ENCODE results near the gene PANK2. TPM values are rescaled to one million over a fixed set of nuclear protein-coding genes. Genes with fewer than 3 reads are reported as not detected.
"Not testable (repeated sequence)": the region's sequence is repeated elsewhere in the genome, so short reads cannot be mapped to it uniquely, and the experiment has no call there.

PANK2 gene
- total RNA-seq, 2 experiments from 2014 or later, result 50.0 to 50.7 TPM

- peaks cover 31% of the 10 kb centered on the region for H3K4me1 Mint-ChIP-seq
- peak overlapping the region; percentile 92 for H3K27ac Mint-ChIP-seq
- H3K36me3 Mint-ChIP-seq, result peaks cover 45% of the 10 kb centered on the region
- H3K4me3 Mint-ChIP-seq, result peak overlapping the region; percentile 95
- H3K9me3 Mint-ChIP-seq, result no peaks in the 10 kb centered on the region
- no peak for DNase-seq
- H3K27me3 Mint-ChIP-seq, result no peaks in the 10 kb centered on the region
Measured at GRCh38 chr20:3887876-3888620, 1.1 kb upstream of the PANK2 start.

- Mint-ChIP-seq H3K9me3 (no peaks in the 10 kb centered on the region), H3K4me3 (peak overlapping the region; percentile 99), H3K36me3 (peaks cover 51% of the 10 kb centered on the region), H3K4me1 (peaks cover 39% of the 10 kb centered on the region), H3K27ac (peak overlapping the region; percentile 98), H3K27me3 (no peaks in the 10 kb centered on the region)
- DNase-seq, result peak; percentile 65
Measured at GRCh38 chr20:3889489-3890397, 556 bp downstream of the PANK2 start.

- no peaks in the 10 kb centered on the region for H3K9me3 Mint-ChIP-seq
- H3K36me3 Mint-ChIP-seq, result peaks cover 49% of the 10 kb centered on the region
- H3K27me3 Mint-ChIP-seq, result no peaks in the 10 kb centered on the region
- H3K4me1 Mint-ChIP-seq, result peaks cover 42% of the 10 kb centered on the region
- DNase-seq, result no peak
- peak overlapping the region; percentile 99 for H3K4me3 Mint-ChIP-seq
- peak overlapping the region; percentile 98 for H3K27ac Mint-ChIP-seq
Measured at GRCh38 chr20:3890398-3890751, 1.2 kb downstream of the PANK2 start.

GRCh38 chr20:3890999-3891929 is 2.1 kb downstream of the PANK2 start:
- no peaks in the 10 kb centered on the region for H3K9me3 Mint-ChIP-seq
- no peaks in the 10 kb centered on the region for H3K27me3 Mint-ChIP-seq
- peaks cover 47% of the 10 kb centered on the region for H3K4me1 Mint-ChIP-seq
- H3K27ac Mint-ChIP-seq, result peak overlapping the region; percentile 98
- peaks cover 53% of the 10 kb centered on the region for H3K36me3 Mint-ChIP-seq
- H3K4me3 Mint-ChIP-seq, result peak overlapping the region; percentile 99
- no peak for DNase-seq

GRCh38 chr20:3894796-3895195 is 5.6 kb downstream of the PANK2 start:
- H3K4me3 Mint-ChIP-seq, result no peak overlapping the region
- H3K36me3 Mint-ChIP-seq, result peaks cover 57% of the 10 kb centered on the region
- DNase-seq, result no peak
- H3K27me3 Mint-ChIP-seq, result no peaks in the 10 kb centered on the region
- no peak overlapping the region for H3K27ac Mint-ChIP-seq
- no peaks in the 10 kb centered on the region for H3K9me3 Mint-ChIP-seq
- peaks cover 61% of the 10 kb centered on the region for H3K4me1 Mint-ChIP-seq

GRCh38 chr20:3896302-3896701 is 7.1 kb downstream of the PANK2 start:
- Mint-ChIP-seq H3K4me3 (no peak overlapping the region), H3K27ac (no peak overlapping the region), H3K9me3 (no peaks in the 10 kb centered on the region), H3K4me1 (peaks cover 64% of the 10 kb centered on the region), H3K36me3 (peaks cover 49% of the 10 kb centered on the region), H3K27me3 (no peaks in the 10 kb centered on the region)
- DNase-seq, result no peak

GRCh38 chr20:3896853-3897583 is 7.8 kb downstream of the PANK2 start:
- Mint-ChIP-seq H3K4me3 (no peak overlapping the region), H3K9me3 (no peaks in the 10 kb centered on the region), H3K36me3 (peaks cover 49% of the 10 kb centered on the region), H3K4me1 (peaks cover 64% of the 10 kb centered on the region), H3K27me3 (no peaks in the 10 kb centered on the region), H3K27ac (no peak overlapping the region)
- no peak for DNase-seq

- peaks cover 63% of the 10 kb centered on the region for H3K4me1 Mint-ChIP-seq
- not testable (repeated sequence) for H3K9me3 Mint-ChIP-seq, DNase-seq, H3K27me3 Mint-ChIP-seq, H3K4me3 Mint-ChIP-seq, H3K27ac Mint-ChIP-seq
- peaks cover 43% of the 10 kb centered on the region for H3K36me3 Mint-ChIP-seq
Measured at GRCh38 chr20:3898181-3898580, 9.0 kb downstream of the PANK2 start.

- no peak for DNase-seq
- Mint-ChIP-seq H3K4me1 (peaks cover 59% of the 10 kb centered on the region), H3K27me3 (no peaks in the 10 kb centered on the region), H3K27ac (peak overlapping the region; percentile 38), H3K9me3 (no peaks in the 10 kb centered on the region), H3K36me3 (peaks cover 39% of the 10 kb centered on the region), H3K4me3 (no peak overlapping the region)
Measured at GRCh38 chr20:3898639-3899038, 9.5 kb downstream of the PANK2 start.

GRCh38 chr20:3900187-3900604 is 11.0 kb downstream of the PANK2 start:
- Mint-ChIP-seq H3K9me3 (no peaks in the 10 kb centered on the region), H3K27me3 (no peaks in the 10 kb centered on the region), H3K4me3 (no peak overlapping the region)

GRCh38 chr20:3901028-3901705 is 12.0 kb downstream of the PANK2 start:
- H3K9me3 Mint-ChIP-seq, result no peaks in the 10 kb centered on the region
- peaks cover 58% of the 10 kb centered on the region for H3K4me1 Mint-ChIP-seq
- peak overlapping the region; percentile 3 for H3K4me3 Mint-ChIP-seq
- H3K36me3 Mint-ChIP-seq, result peaks cover 32% of the 10 kb centered on the region
- no peak for DNase-seq
- H3K27me3 Mint-ChIP-seq, result no peaks in the 10 kb centered on the region
- H3K27ac Mint-ChIP-seq, result peak overlapping the region; percentile 62

More at GRCh38 chr20:3900187-3900604, 11.0 kb downstream of the PANK2 start:
- Mint-ChIP-seq H3K4me1 (peaks cover 62% of the 10 kb centered on the region), H3K36me3 (peaks cover 35% of the 10 kb centered on the region), H3K27ac (peak overlapping the region; percentile 76)
- no peak for DNase-seq

GRCh38 chr20:3901706-3902440 is 12.7 kb downstream of the PANK2 start:
- Mint-ChIP-seq H3K27ac (peak overlapping the region; percentile 62), H3K36me3 (peaks cover 29% of the 10 kb centered on the region), H3K9me3 (no peaks in the 10 kb centered on the region), H3K4me1 (peaks cover 57% of the 10 kb centered on the region), H3K27me3 (no peaks in the 10 kb centered on the region), H3K4me3 (peak overlapping the region; percentile 3)
- no peak for DNase-seq

- Mint-ChIP-seq H3K27me3 (no peaks in the 10 kb centered on the region), H3K9me3 (no peaks in the 10 kb centered on the region), H3K4me1 (peaks cover 56% of the 10 kb centered on the region), H3K4me3 (no peak overlapping the region), H3K36me3 (peaks cover 24% of the 10 kb centered on the region), H3K27ac (no peak overlapping the region)
- no peak for DNase-seq
Measured at GRCh38 chr20:3902446-3902845, 13.3 kb downstream of the PANK2 start.

Data from activated naive CD8-positive, alpha-beta T cell treated with anti-CD3 and anti-CD28 coated beads for 36 hours (primary cell).